K562 (cell line): ENCODE results near the gene CCDC33. TPM values are rescaled to one million over a fixed set of nuclear protein-coding genes. Genes with fewer than 3 reads are reported as not detected.

Source experiments
- ATAC-seq: fragments of 200-7000 bp; cut with Tn5 transposase; 3 replicates; pipeline ENCODE4 v1.9.1; 2020; ENCODE audit warnings: moderate library complexity
- BruUV-seq: library from RNA; stranded (reverse); fragments of 400-500 nt; replicated peaks from 2 replicates; lab custom pipeline; 2021; lab: Mats Ljungman, UMichigan
- CTCF ChIA-PET: fragments of 300-600 bp; formaldehyde crosslinking; extraction: SDS; loops from one replicate; lab custom pipeline; 2021; ENCODE audit warnings: low intra/inter-chr PET ratio; lab: Yijun Ruan, JAX
- POLR2A ChIA-PET: fragments of 300-600, 350-650 bp; sonication (Branson Sonifier 250); formaldehyde crosslinking; extraction: SDS; loops from one replicate; lab custom pipeline; 2021; ENCODE audit warnings: antibody characterized with exemption, inconsistent platforms; lab: Yijun Ruan, JAX
- DNase-seq, 4 experiments: peaks; one replicate each; pipeline versions ENCODE4 v3.0.0 to v3.0.0-alpha.2; 2011 to 2018; ENCODE audit warnings: low spot score in 3 of 4, mixed read lengths in 3 of 4; ENCODE audit errors: extremely low read depth in 1 of 4
- FAIRE-seq: peaks from 2 replicates; lab custom pipeline; 2011; peaks lifted over from hg19 to GRCh38; lab: Jason Lieb, UNC
- H2AFZ ChIP-seq: 2 replicates; pipeline ENCODE4 v1.6.0; 2011; ENCODE audit warnings: low read depth, low read length, control low read depth, inconsistent platforms
- H3K27ac ChIP-seq: fragments of 200-600 bp; 3 replicates; pipeline ENCODE4 v1.8.0; 2011; ENCODE audit warnings: low read depth, mild to moderate bottlenecking, control low read depth, inconsistent platforms, low read length, moderate library complexity, mixed read lengths; ENCODE audit errors: extremely low read depth
- H3K27me3 ChIP-seq, 2 experiments: fragments of 300-600 bp in 1 of 2; 2 replicates in 1 of 2; 3 replicates in 1 of 2; pipeline versions ENCODE4 v1.6.0 to v1.8.0; 2011; ENCODE audit warnings: inconsistent platforms in 2 of 2, low read length in 2 of 2, mild to moderate bottlenecking in 1 of 2, mixed read lengths in 1 of 2, moderate library complexity in 1 of 2; ENCODE audit not compliant: control insufficient read depth in 2 of 2, insufficient read depth in 2 of 2
- H3K36me3 ChIP-seq: fragments of 300-600 bp; 3 replicates; pipeline ENCODE4 v1.8.0; 2011; ENCODE audit warnings: mild to moderate bottlenecking, low read length, inconsistent platforms; ENCODE audit not compliant: control insufficient read depth, insufficient read depth
- H3K4me1 ChIP-seq, 2 experiments: fragments of 200-600 bp in 1 of 2; replicated peaks in 1 of 2; 2 replicates in 1 of 2; 3 replicates in 1 of 2; pipeline versions ENCODE4 v1.5.1 to v1.8.0; 2011; ENCODE audit warnings: inconsistent platforms in 2 of 2, low read length in 2 of 2, mild to moderate bottlenecking in 1 of 2, mixed read lengths in 1 of 2, moderate library complexity in 1 of 2; ENCODE audit not compliant: control insufficient read depth in 2 of 2, insufficient read depth in 2 of 2
- H3K4me2 ChIP-seq: 2 replicates; pipeline ENCODE4 v1.6.1; 2011; ENCODE audit warnings: low read length, control low read depth, inconsistent platforms, mixed read lengths; ENCODE audit not compliant: insufficient read depth
- H3K4me3 ChIP-seq: fragments of 200-600 bp; sonication (generic), shearing (Covaris generic); 2 replicates; pipeline ENCODE4 v1.5.1; 2016; ENCODE audit warnings: control low read depth, inconsistent platforms
- H3K79me2 ChIP-seq: fragments of 200-600 bp; 3 replicates; pipeline ENCODE4 v1.8.0; 2011; ENCODE audit warnings: low read length, inconsistent platforms; ENCODE audit not compliant: control insufficient read depth, insufficient read depth
- H3K9ac ChIP-seq, 2 experiments: 2 replicates each; pipeline versions ENCODE4 v1.6.0 to v1.6.1; 2011; ENCODE audit warnings: low read depth in 2 of 2, low read length in 2 of 2, control low read depth in 1 of 2, inconsistent platforms in 1 of 2, mild to moderate bottlenecking in 1 of 2, mixed read lengths in 1 of 2; ENCODE audit not compliant: insufficient read depth in 1 of 2
- H3K9me1 ChIP-seq: one replicate; pipeline ENCODE4 v1.6.0; 2011; ENCODE audit warnings: inconsistent platforms, mild to moderate bottlenecking, low read length, moderate library complexity; ENCODE audit not compliant: control insufficient read depth, insufficient read depth
- H3K9me3 ChIP-seq: replicated peaks from 2 replicates; pipeline ENCODE4 v1.5.1; 2011; ENCODE audit warnings: low read depth, low read length, inconsistent platforms; ENCODE audit not compliant: control insufficient read depth, insufficient read depth
- H4K20me1 ChIP-seq: replicated peaks from 2 replicates; pipeline ENCODE4 v1.6.1; 2011; ENCODE audit warnings: low read length, inconsistent platforms, mixed read lengths; ENCODE audit not compliant: control insufficient read depth, insufficient read depth
- CCAR2 ChIP-seq: fragments of 200-400 bp; formaldehyde crosslinking; IDR thresholded peaks from 2 replicates; pipeline ENCODE4 v1.6.1; 2017; ENCODE audit warnings: mild to moderate bottlenecking, low read depth, low read length
- MAX ChIP-seq: sonication (generic); formaldehyde crosslinking; IDR thresholded peaks from 2 replicates; pipeline ENCODE4 v1.9.0; 2022; ENCODE audit warnings: mild to moderate bottlenecking, missing genetic modification reagents
- NR1H2 ChIP-seq: sonication (generic); formaldehyde crosslinking; IDR thresholded peaks from 2 replicates; pipeline ENCODE4 v1.4.0; 2020; ENCODE audit warnings: mild to moderate bottlenecking, missing genetic modification reagents
- SAFB ChIP-seq: fragments of 200-400 bp; formaldehyde crosslinking; IDR thresholded peaks from 2 replicates; pipeline ENCODE4 v1.6.1; 2017; ENCODE audit warnings: low read depth, low read length, borderline replicate concordance
- TOE1 ChIP-seq, 2 experiments: fragments of 450-650 bp in 1 of 2; sonication (generic) in 1 of 2; formaldehyde crosslinking in 1 of 2; IDR thresholded peaks; 2 replicates each; pipeline versions ENCODE4 v1.7.1 to v1.8.0; 2016 to 2022; ENCODE audit warnings: borderline replicate concordance in 2 of 2, mild to moderate bottlenecking in 2 of 2, antibody characterized with exemption in 1 of 2, inconsistent platforms in 1 of 2, low read depth in 1 of 2, missing genetic modification reagents in 1 of 2, moderate library complexity in 1 of 2
- ZFP36 ChIP-seq: fragments of 150-350 bp; IDR thresholded peaks from 2 replicates; pipeline ENCODE4 v1.6.1; 2018; ENCODE audit warnings: low read length, low read depth; ENCODE audit not compliant: partially characterized antibody
- ZNF239 ChIP-seq: fragments of 250-450 bp; sonication (Bioruptor Pico); IDR thresholded peaks from 2 replicates; pipeline ENCODE4 v1.4.0; 2020; ENCODE audit warnings: mild to moderate bottlenecking
- WGBS: fragments of 100-300 bp; shearing (Covaris generic); methylation state at CpG from one replicate; pipeline ENCODE4 v1.1.6; 2016; ENCODE audit warnings: low coverage, mixed read lengths; ENCODE audit not compliant: insufficient coverage; ENCODE audit errors: missing lambda C conversion rate; 5-methylcytosine and 5-hydroxymethylcytosine counted together
- in situ Hi-C: fragments of 300-500 bp; cut with MboI; formaldehyde crosslinking; loops from 4 replicates; pipeline ENCODE4 v1.15.0; 2018; ENCODE audit warnings: inconsistent platforms, mixed read lengths
- intact Hi-C: fragments of 100-400 bp; cut with micrococcal nuclease; formaldehyde crosslinking; loops from 2 replicates; pipeline ENCODE4 v1.14.2; 2022
- polyA plus RNA-seq, 8 experiments: library from polyadenylated mRNA; depleted of rRNA in 4 of 8; stranded (reverse) in 5 of 8; unstranded in 3 of 8; fragments of >200 nt; fragmentation: Nextera tagmentation in 2 of 8; fragmentation: Illumina TruSeq in 1 of 8; extraction: Ambion mirVana in 2 of 8; extraction: Trizol in 1 of 8; gene quantifications; 2 replicates each; pipeline versions ENCODE4 v1.2.1 to v1.2.3, GENCODE V29; 2011 to 2014; ENCODE audit warnings: inconsistent platforms in 1 of 8, missing spikeins in 1 of 8
- total RNA-seq, 7 experiments: library from RNA; depleted of rRNA in 6 of 7; stranded (reverse); fragments of >200 nt in 6 of 7; fragmentation: Illumina TruSeq in 2 of 7; extraction: Trizol in 2 of 7; gene quantifications; 2 replicates each; pipeline versions ENCODE4 v1.2.1 to v1.2.3, GENCODE V29; 2011 to 2021; ENCODE audit warnings: low replicate concordance in 1 of 7

CCDC33 gene
- total and polyA plus RNA-seq, 9 of the 15 experiments (the other 6 are each of a cell fraction or from before 2014, with no cell fraction given): 0.08 to 1.1 (median 0.15) TPM; not detected in 4

DNA sequence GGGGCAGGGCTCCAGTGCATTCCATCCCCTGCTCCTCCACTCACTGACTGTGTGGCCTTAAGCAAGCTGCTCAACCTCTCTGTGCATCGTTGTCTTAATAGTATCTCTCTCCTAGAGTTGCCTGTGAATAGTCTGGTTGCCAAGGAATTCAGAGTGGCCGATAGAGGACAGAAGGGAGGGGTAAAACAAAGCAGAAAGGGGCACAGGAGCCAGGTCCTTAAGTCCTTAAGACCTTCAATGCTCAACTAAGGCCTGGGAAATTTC lies 145.0 kb downstream of the CCDC33 start:
- Histone ChIP-seq H3K27me3 (no peaks in the 10 kb centered on the region), H3K79me2 (no peaks in the 10 kb centered on the region), H3K4me1 (peaks cover 18 to 37% of the 10 kb centered on the region in 2 experiments), H3K9me3 (no peaks in the 10 kb centered on the region), H3K9ac (no peak overlapping the region), H3K4me2 (no peak overlapping the region), H3K9me1 (no peaks in the 10 kb centered on the region), H2AFZ (no peak overlapping the region), H3K36me3 (no peaks in the 10 kb centered on the region), H3K27ac (no peak overlapping the region), H4K20me1 (no peaks in the 10 kb centered on the region), H3K4me3 (no peak overlapping the region)
- no peak for ATAC-seq
- intact Hi-C loops (no loop called here), in situ Hi-C loops (no loop called here)
- no peak for DNase-seq
- POLR2A ChIA-PET: interaction anchor here (0.6 kb wide), 1 partner anchor 48 kb away, joined by 3 read pairs; no protein-coding TSS in a partner anchor
- no TSS peak for BruUV-seq
- CTCF ChIA-PET: interaction anchor here (0.9 to 5.9 kb wide), 3 partner anchors 55 to 109 kb away, joined by 5 to 102 read pairs (median 19); no protein-coding TSS in a partner anchor
- TF ChIP-seq MAX (no peak), CCAR2 (no peak), TOE1 (IDR thresholded peaks at IDR 0.05; ENCODE audit: borderline replicate concordance) (no peak), TOE1 (CRISPR knock-in tag; IDR thresholded peaks at IDR 0.05; ENCODE audit: borderline replicate concordance, low read depth) (no peak), SAFB (no peak), NR1H2 (CRISPR knock-in tag) (no peak), ZNF239 (CRISPR knock-in tag) (peak; percentile 19; the same call in 1 of the 2 replicates), ZFP36 (peak; percentile 69)
- WGBS: 24% methylated on average over 2 of the region's 2 CpGs
- FAIRE-seq: peak; percentile 35
